Aorta (tissue), 5 donors: Measurements from ENCODE around the gene SCYGR4. TPM values are rescaled to one million over a fixed set of nuclear protein-coding genes. Genes with fewer than 3 reads are reported as not detected.
"Not testable (repeated sequence)": the region's sequence is repeated elsewhere in the genome, so short reads cannot be mapped to it uniquely, and the experiment has no call there.

Experiments used
- ATAC-seq: fragments of 200-7000 bp; cut with Tn5 transposase; one replicate; pipeline ENCODE4 v1.9.1; 2022; ENCODE audit warnings: moderate library complexity; ENCODE audit not compliant: low FRiP score
- DNase-seq, 2 donors: peaks; one replicate each; pipeline ENCODE4 v3.0.0-alpha.2; 2020
- H3K27ac ChIP-seq, 2 donors: one replicate each; pipeline ENCODE4 v1.5.1; 2013; ENCODE audit warnings: low read length in 2 of 2, mild to moderate bottlenecking in 2 of 2, moderate library complexity in 2 of 2, control low read depth in 1 of 2, inconsistent platforms in 1 of 2, low read depth in 1 of 2
- H3K27me3 ChIP-seq, 2 donors: one replicate each; pipeline ENCODE4 v1.6.1; 2013; ENCODE audit warnings: control low read depth in 1 of 2, low read length in 1 of 2, mild to moderate bottlenecking in 1 of 2, moderate library complexity in 1 of 2; ENCODE audit not compliant: insufficient read depth in 2 of 2, control insufficient read depth in 1 of 2
- H3K36me3 ChIP-seq, 2 donors: one replicate each; pipeline ENCODE4 v1.6.1; 2013; ENCODE audit warnings: control low read depth in 1 of 2, low read length in 1 of 2, mild to moderate bottlenecking in 1 of 2; ENCODE audit not compliant: insufficient read depth in 2 of 2, control insufficient read depth in 1 of 2
- H3K4me1 ChIP-seq, 2 donors: one replicate each; pipeline ENCODE4 v1.6.1; 2013; ENCODE audit warnings: low read length in 2 of 2, control low read depth in 1 of 2, mild to moderate bottlenecking in 1 of 2, moderate library complexity in 1 of 2; ENCODE audit not compliant: insufficient read depth in 2 of 2, control insufficient read depth in 1 of 2
- H3K4me3 ChIP-seq, 2 donors: one replicate each; pipeline ENCODE4 v1.5.1; 2013; ENCODE audit warnings: low read length in 2 of 2, control low read depth in 1 of 2, mild to moderate bottlenecking in 1 of 2
- H3K9me3 ChIP-seq: one replicate; pipeline ENCODE4 v1.6.1; 2013; ENCODE audit warnings: mild to moderate bottlenecking, low read length; ENCODE audit not compliant: control insufficient read depth
- WGBS, 2 donors: extraction: QIAGEN DNeasy Blood & Tissue Kit; methylation state at CpG; one replicate each; pipeline ENCODE4 v1.1.7; 2013; 5-methylcytosine and 5-hydroxymethylcytosine counted together
- intact Hi-C, 2 donors: fragments of 100-400 bp; cut with DNase I; formaldehyde crosslinking; loops; one replicate each; pipeline versions ENCODE4 v1.14.2 to v1.15.0; 2022
- polyA plus RNA-seq, 2 donors: library from polyadenylated mRNA; stranded (reverse); fragments of 200-250 nt; gene quantifications; one replicate each; pipeline ENCODE4 v1.2.3, GENCODE V29; 2013
- total RNA-seq, 2 donors: library from RNA; stranded (reverse); fragmentation: NEBNext Ultra II Directional; extraction: Animal tissue kit (Norgen Biotek cat#: 25700); gene quantifications; one replicate each; pipeline ENCODE4 v1.2.1, GENCODE V29; 2021
- donor health status: healthy with polysubstance abuse.
- donor health status: Bipolar disorder and iron deficiency.
- donor health status: DM: no; HTN: no; CAD: no.
- donor health status: DM: no; HTN: no; CAD: no.
- donor health status: DM: yes; HTN: yes; CAD: no.

Gene SCYGR4
- total and polyA plus RNA-seq, 4 donors, result not detected

DNA sequence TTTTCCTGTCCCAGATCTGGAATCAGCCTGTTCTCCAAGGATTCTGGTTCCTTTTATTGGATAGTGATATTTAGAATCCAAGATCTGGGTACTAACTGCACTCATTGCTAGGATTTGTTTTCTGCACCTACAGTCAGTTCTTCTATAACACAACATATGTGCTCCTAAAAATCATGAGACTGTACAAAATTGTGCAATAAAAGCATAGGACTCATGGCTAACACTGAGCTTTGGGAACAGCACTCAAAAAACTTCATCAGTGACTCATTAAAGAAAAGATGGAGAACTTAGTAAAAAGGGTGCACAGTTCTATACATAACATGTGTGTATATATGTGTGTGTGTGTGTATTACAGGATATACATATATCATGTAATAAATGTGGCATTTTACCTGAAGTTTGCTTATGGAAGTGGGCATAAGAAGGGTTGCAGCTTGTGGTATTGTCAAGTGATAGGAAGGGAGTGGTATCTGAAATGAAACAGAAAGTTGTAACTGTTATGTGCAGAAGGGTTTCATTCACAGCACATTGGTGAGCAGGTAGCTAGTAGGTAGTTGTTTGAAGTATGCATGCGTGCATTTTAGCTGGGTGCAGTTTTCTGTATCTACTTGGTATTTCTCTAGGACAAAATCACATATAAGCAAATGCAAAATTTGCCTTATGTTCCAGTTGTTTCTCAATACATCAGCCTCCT, 24.5 kb upstream of the SCYGR4 start:
- H3K27me3 ChIP-seq, result no peaks in the 10 kb centered on the region
- H3K9me3 ChIP-seq, result no peaks in the 10 kb centered on the region
- H3K4me1 ChIP-seq, result no peaks in the 10 kb centered on the region
- DNase-seq, result no peak
- no peak overlapping the region for H3K4me3 ChIP-seq
- intact Hi-C loops, result no loop called here
- H3K36me3 ChIP-seq, result no peaks in the 10 kb centered on the region
- WGBS, 2 donors, result 92 to 94% methylated on average over 1 of the region's 1 CpG
- no peak overlapping the region for H3K27ac ChIP-seq
- no peak for ATAC-seq

- Histone ChIP-seq H3K9me3 (no peaks in the 10 kb centered on the region), H3K4me3 (no peak overlapping the region), H3K27me3 (no peaks in the 10 kb centered on the region), H3K36me3 (no peaks in the 10 kb centered on the region), H3K4me1 (no peaks in the 10 kb centered on the region), H3K27ac (no peak overlapping the region)
- 53 to 71% methylated on average over 2 to 4 of the region's 4 CpGs for WGBS, 2 donors
- no peak for ATAC-seq
- intact Hi-C loops, result no loop called here
- DNase-seq, result no peak
Observed at GRCh38 chr2:227595797-227596196, 21.5 kb upstream of the SCYGR4 start.

GRCh38 chr2:227597036-227597435, 20.3 kb upstream of the SCYGR4 start:
- Histone ChIP-seq H3K4me3 (no peak overlapping the region), H3K4me1 (no peaks in the 10 kb centered on the region), H3K27me3 (no peaks in the 10 kb centered on the region), H3K27ac (no peak overlapping the region), H3K36me3 (no peaks in the 10 kb centered on the region), H3K9me3 (no peaks in the 10 kb centered on the region)
- ATAC-seq, result no peak
- intact Hi-C loops, result no loop called here
- DNase-seq, result no peak

- WGBS, 2 donors, result 58 to 67% methylated on average over 4 of the region's 4 CpGs
- no peaks in the 10 kb centered on the region for H3K27me3 ChIP-seq
- no peaks in the 10 kb centered on the region for H3K4me1 ChIP-seq
- H3K27ac ChIP-seq, result no peak overlapping the region
- no peak for DNase-seq
- no peak overlapping the region for H3K4me3 ChIP-seq
- H3K36me3 ChIP-seq, result no peaks in the 10 kb centered on the region
- ATAC-seq, result no peak
- intact Hi-C loops, result no loop called here
- no peaks in the 10 kb centered on the region for H3K9me3 ChIP-seq
Observed at GRCh38 chr2:227597998-227598397, 19.3 kb upstream of the SCYGR4 start.

DNA sequence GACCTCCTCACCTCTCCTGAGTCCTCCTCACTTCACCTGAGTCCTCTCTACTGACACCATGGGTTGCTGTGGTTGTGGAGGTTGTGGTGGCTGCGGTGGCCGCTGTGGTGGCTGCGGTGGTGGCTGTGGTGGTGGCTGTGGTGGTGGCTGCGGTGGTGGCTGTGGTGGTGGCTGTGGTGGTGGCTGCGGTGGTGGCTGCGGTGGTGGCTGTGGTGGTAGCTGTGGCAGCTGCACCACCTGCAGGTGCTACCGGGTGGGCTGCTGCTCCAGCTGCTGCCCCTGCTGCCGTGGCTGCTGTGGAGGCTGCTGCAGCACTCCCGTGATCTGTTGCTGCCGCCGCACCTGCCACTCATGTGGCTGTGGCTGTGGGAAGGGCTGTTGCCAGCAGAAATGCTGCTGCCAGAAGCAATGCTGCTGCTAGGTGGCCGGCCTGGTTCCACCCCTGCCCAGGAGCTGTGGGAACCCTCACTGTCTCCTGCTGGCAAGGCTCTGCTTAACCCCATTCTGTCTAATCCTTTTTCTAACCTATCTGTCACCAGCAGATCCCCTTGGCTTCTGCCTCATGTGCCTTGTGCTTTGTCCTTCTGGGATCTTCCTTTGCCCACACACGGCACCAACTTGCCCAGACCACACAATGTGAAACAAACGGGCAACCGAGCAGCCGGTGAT, 18.3 kb upstream of the SCYGR4 start, which contains the start of gene SCYGR2:
SCYGR2 (plus strand) TSS at position 59 of the 669 bp plus-strand sequence; CDS start at position 59, 0 bp downstream.
- WGBS, 2 donors, result 79 to 82% methylated on average over 9 to 16 of the region's 16 CpGs
- ATAC-seq, H3K4me1 ChIP-seq, intact Hi-C loops, H3K27me3 ChIP-seq, H3K4me3 ChIP-seq, H3K36me3 ChIP-seq, H3K9me3 ChIP-seq, DNase-seq, H3K27ac ChIP-seq: not testable (repeated sequence)

- Histone ChIP-seq H3K27ac (no peak overlapping the region), H3K4me1 (no peaks in the 10 kb centered on the region), H3K27me3 (no peaks in the 10 kb centered on the region), H3K9me3 (no peaks in the 10 kb centered on the region), H3K36me3 (no peaks in the 10 kb centered on the region), H3K4me3 (no peak overlapping the region)
- intact Hi-C loops, result no loop called here
- ATAC-seq, result no peak
- no peak for DNase-seq
- 73 to 74% methylated on average over 3 of the region's 3 CpGs for WGBS, 2 donors
Observed at GRCh38 chr2:227602358-227602757, 14.9 kb upstream of the SCYGR4 start.

- intact Hi-C loops, result no loop called here
- Histone ChIP-seq H3K9me3 (no peaks in the 10 kb centered on the region), H3K27ac (no peak overlapping the region), H3K4me3 (no peak overlapping the region), H3K4me1 (no peaks in the 10 kb centered on the region), H3K36me3 (no peaks in the 10 kb centered on the region), H3K27me3 (no peaks in the 10 kb centered on the region)
- DNase-seq (no peak), ATAC-seq (peak; percentile 27)
- 29 to 48% methylated on average over 1 of the region's 1 CpG for WGBS, 2 donors
Observed at GRCh38 chr2:227606476-227606875, 10.8 kb upstream of the SCYGR4 start.

DNA sequence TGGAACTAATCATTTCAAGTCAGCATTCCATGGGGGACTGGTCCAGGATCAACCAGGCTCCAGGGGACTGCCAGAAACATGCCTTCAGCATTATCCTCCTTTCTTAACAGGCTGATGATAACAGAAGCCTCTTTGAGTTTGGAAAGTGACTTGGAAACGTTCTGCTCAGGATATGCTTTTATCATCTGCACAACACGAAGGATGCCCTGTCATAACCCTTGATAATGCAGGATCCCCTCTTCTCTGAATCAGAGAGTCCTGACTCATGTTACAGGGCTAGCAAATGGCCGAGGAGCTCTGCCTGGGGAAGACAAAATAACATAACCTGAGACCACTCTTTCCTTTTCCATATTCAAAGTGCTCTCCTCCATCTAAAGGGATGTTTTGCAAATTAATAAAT, 9.4 kb upstream of the SCYGR4 start:
- Histone ChIP-seq H3K27ac (no peak overlapping the region), H3K9me3 (no peaks in the 10 kb centered on the region), H3K36me3 (no peaks in the 10 kb centered on the region), H3K4me3 (no peak overlapping the region), H3K4me1 (no peaks in the 10 kb centered on the region), H3K27me3 (no peaks in the 10 kb centered on the region)
- ATAC-seq, result no peak
- 55 to 68% methylated on average over 3 of the region's 3 CpGs for WGBS, 2 donors
- intact Hi-C loops, result no loop called here
- DNase-seq, result no peak
